DMS79 (cell line): ENCODE data around the gene DPP6.

Experiments used
- DNase-seq: peaks from one replicate; lab custom pipeline; 2025; lab: John Stamatoyannopoulos, UW

DPP6 gene

DNA sequence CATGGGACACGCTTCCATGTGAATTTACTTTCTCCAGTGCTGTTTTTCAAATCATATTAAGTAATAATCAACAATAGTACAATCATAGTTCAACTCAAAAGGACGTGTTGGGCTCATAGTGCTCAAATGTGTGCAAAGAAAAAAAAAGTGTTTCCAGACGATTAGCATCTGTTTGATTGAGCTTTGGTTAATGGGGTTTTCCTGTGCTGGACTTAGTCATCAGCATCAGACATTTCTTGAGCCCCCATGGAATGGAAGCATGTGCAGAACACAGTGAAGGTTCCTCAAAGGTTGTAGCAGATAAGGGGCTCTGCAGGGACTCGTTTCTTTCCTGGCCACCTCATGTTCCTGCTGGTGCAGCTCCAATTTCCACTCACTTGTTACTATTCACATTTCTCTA, 716.8 kb downstream of the DPP6 start:
- no peak for DNase-seq

DNA sequence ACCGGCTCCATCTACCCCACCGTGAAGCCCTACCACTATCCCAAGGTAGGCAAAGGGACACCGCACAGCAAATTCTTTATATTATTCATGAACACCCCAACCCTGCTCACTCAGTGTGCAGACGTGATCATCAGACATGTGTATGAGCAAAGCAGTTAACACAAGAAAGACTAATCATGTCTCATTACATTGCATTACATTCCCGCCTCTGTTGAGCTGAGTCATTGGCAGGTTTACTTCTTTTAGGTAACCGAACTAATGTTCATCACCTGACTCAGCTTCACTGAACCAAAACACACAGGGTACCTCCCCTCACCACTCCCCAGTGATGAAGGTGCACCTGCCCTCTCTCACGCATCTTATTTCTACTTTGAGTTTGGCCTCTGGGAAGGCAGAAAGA, 717.3 kb downstream of the DPP6 start:
- DNase-seq: no peak

DNA sequence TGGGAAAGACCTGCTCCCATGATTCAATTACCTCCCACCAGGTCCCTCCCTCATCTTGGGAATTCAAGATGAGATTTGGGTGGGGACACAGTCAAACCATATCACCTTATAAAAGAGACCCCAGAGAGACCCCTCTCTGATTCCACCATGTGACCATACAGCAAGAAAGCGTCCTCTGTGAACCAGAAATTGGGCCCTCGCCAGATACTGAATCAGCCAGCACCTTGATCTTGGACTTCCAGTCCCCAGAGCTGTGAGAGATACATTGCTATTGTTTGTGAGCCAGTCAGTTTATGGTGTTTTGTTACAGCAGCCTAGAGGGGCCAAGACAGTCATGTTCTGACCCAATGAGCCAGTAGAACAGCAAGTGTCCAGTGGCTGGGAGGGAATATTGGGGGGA, 718.2 kb downstream of the DPP6 start:
- no peak for DNase-seq

DNA sequence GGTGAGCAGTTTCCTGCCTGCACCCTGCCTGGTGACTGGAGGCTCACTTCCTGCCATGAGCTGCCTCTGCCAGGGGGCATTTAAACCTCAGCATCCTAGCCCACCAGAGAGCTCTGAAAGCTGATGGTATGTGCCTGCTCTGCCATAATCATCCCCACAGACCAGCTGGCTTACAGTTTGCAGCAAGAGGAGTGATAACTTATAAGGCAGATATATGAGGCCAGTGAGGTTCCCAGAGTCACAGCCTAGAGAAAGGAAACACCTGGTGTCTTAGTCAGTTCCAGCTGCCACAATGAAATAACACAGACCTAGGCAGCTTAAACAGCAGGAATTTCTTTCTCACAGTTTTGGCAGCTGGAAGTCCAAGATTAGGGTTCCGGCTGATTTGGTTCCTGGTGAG, 718.8 kb downstream of the DPP6 start:
- DNase-seq: no peak

DNA sequence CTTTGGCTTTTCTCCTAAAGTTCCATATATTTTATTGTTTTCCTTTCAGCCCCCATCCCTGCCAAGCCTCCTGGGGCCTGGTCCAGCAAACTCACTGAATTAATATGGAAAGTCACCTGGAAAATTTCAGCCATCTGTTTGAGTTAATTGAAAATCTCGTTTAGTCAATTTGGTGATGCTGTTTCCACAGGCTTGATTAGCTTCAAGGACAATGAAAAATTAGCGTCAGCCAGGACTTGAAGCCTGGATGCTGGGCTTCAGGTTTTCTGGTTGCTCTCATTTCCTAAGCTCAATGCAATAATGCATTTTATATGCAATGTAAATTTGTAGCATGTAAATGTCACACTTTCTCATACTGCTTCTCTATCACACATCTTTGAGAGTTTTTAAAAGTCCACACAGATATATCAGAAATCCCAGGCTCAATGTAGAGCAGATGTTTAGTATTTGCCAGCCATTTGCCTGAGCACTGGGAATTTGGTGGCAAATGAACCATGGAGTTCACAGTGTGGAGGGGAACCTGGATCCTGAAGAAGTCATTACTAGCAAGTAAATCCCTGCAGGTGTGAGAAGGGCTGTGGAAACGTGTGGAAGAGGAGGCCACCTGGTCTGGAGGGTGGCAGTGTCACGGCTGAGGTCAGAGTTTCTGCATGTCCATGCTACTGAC, 722.2 kb downstream of the DPP6 start:
- DNase-seq: no peak

DNA sequence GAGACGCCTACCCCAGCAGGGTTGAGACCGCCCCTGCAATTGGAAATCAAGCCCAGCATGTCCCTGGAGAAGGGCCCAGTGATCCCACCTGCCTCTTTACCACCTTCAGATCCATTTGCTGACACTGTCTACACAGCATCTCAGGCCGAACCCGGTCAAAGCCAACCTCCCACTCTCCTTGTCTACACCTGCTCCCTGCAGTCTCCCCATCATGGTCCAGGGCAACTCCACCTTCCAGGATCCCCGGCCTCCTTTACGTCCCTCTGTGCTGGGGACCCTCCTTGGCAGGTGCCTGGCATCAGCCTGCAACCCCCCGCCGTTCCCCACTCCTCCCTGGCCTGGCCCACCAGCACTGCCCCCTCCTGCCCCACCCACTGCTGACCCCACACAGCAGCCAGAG, 723.5 kb downstream of the DPP6 start:
- DNase-seq: no peak

DNA sequence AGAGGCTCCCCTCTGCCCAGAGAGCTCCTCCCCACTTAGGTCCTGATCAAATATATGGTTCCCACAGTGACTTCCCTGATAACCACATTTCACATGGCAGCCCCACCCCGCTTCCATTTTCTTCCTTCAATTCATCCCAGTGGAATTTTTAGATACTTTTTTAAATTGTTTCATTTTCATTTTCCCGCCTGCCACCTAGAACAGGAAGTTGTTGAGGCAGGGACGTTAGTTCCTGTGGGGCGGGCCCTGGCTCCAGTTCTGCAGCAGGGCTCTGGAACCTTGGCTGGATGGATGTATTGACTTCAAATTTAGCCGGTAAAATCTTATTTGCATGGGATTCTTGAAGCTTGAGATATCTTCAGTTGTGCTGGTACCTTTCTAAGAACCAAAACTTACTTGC, 724.2 kb downstream of the DPP6 start:
- no peak for DNase-seq

DNA sequence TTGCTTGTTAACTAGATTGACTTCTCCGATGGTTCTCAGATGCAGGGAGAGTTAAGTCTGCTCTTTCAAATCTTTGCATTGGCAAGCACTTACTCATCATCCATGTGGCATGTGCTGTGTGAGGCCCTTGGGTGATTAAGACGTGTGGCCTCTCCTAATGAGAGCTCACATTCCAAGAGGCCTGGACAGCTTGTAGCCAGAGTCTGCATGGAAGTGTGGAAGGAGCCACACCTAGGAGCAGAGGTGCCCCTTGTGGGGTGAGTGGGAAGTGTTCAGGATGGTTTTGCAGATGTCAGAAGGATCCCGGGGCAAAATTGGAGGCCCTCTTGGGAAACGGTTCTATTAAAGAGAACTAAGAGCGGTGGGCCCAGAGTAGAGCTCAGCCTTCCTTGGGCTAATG, 724.8 kb downstream of the DPP6 start:
- DNase-seq: no peak

DNA sequence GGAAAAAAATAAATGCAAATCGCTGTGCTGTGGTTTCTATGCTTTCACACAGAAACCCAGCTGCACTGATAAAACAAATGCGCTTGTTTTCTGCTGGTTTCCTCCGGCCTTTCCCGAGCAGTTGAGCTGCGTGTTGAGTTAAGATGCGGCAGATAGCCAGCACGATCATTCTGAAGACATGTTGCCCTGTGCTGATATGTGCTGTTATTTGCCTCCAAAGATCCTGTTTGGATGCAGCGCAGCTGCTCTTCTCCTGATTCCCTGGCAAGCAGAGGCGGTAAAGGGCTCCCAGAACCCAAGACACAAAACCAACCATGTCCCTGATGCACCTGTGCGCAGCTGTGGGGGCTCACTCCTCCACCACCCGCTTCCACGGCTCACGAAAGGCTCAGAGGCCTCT, 725.3 kb downstream of the DPP6 start:
- DNase-seq: no peak

DNA sequence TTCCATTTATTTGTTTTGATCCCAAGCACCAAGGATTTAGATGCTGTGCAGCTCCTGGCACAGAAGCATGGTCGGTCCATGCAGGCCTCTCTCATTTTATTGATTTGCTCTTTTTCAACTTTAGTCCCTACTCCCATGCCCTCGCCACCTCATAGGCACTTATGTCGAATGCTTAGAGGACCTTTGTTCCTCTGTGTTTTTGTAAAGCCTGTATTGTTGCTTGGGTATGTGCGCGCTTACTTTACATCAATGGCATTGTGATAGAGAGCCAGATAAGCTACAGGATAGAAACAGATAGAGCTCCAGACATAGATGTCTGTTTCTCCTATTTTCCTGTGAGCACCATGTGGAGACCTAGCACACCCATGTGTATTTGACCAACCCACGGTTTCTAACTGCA, 725.7 kb downstream of the DPP6 start:
- DNase-seq: no peak

DNA sequence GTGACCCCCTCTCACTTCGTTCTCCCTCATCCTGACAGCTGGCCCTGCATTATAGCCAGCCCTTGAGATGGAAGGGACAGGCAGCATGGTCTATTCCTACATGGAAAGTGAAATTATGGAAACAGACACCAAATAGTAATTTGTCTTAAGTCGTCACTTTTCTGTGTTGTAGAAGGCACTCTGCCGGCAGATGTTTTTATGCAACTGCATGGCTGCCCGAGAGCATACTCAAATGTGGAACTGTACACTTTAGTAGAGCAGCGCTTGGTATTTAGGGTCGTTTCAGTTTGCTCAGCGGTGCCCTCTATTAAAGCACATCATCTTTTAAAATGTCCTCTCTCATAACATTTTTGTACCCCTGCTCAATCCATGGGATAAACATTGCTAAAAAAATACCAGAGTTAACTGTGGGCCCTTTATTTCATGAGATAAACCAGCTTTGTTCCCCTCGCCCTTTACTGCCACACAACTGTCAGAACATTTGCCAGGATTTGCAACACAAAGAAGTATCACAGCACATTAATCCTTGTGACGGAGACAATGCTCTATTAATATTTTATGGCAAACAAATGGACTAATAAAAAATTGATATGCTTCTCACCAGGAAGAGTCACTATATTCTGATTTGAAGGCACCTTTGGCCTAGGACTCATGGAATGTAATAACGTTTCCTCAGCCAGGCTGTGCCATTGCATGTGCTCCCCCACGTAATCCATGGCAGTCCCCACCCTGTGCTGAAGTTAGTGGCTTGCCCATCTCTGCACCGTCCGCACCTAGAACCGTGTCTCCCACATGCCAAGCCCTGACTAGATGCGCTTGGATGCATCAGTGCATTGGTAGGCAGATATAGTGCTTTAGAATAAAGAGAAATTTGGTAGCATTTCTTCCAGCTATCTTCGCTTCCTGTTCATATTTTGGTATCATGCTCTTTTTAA, 729.4 kb downstream of the DPP6 start:
- no peak for DNase-seq

DNA sequence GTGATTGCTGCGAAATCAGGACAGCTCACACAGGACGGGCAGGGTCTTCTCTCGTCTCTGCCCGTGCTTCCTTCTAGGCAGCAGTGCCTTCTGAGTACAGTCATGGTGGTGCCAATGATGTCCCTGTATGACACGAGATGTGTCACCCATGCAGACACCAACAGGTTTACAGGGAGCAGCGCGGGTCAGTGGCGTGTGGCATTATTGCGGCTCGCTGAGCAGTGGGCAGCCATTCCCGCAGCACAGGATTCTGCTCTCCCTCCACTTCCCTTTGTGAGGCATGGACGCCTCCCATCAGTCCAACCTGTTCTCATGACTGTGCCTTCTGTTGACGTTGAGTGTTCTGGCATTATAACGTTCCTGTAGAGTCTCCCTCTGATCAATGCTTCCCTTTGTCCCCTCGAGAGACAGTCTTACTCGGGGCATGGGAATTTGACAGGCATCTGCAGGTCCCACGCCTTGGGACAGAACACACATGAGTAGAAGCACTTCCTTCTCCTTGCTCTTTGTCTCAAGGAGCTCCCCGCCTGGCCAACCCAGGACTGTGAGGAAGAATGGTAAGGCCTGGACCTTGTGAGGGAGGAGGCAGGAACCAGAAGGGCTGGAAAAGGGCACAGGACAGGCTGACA, 731.2 kb downstream of the DPP6 start:
- no peak for DNase-seq

DNA sequence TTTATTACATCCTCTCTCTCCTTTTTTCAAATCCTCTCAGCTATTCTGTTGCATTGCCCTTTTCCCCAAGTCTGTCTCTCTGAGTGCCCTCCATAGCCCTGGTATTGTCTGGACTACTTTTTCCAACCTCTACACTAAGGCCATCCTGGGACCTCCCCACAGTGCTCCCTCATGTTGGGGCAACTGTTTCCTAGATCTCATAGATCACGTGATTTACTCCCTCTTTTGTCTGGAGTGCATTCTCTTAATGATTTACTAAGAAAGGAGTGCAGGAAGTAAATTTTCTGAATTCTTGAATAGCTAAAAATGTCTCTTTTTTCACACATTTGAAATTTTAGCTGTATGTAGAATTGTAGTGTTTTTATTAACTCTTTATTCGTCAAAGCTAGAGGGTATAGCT, 733.7 kb downstream of the DPP6 start:
- no peak for DNase-seq

DNA sequence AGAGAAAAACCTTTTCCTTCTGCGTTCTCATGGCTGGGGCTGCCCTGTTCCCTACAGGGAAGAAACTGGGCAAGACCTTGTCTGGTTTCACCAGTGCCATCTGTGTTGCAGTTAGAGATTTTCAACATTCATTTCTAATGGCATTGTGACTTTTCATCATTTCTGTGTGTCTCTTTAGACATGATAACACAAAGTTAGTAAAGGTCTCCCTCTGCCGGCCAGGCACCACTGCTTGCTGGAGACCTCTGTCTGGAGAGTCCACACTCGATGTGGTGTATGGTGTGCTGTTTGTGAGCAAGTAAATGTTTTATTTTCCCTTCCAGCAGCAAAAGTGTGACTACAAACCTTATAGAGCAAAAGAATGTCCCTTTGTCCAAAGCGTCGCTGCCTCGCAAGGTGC, 737.2 kb downstream of the DPP6 start:
- DNase-seq: no peak

DNA sequence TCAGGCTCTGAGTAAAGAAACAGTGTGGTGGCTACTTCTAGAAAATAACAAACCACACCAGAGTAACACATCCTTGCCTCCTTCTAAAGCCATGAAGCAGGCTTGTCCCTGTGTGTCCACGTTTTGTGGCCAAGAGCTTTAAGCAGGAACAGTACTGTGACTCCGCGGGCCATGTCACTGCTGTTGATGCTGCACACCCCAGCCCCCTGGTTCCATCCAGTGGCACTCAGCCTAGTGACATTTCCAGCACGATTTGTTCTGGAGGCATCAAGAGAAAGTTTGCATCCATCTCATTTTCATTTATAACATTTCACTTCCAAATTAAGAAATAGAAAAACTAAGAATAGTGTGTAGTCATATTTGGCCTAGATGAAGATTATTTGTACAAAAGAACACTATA, 739.4 kb downstream of the DPP6 start:
- no peak for DNase-seq

DNA sequence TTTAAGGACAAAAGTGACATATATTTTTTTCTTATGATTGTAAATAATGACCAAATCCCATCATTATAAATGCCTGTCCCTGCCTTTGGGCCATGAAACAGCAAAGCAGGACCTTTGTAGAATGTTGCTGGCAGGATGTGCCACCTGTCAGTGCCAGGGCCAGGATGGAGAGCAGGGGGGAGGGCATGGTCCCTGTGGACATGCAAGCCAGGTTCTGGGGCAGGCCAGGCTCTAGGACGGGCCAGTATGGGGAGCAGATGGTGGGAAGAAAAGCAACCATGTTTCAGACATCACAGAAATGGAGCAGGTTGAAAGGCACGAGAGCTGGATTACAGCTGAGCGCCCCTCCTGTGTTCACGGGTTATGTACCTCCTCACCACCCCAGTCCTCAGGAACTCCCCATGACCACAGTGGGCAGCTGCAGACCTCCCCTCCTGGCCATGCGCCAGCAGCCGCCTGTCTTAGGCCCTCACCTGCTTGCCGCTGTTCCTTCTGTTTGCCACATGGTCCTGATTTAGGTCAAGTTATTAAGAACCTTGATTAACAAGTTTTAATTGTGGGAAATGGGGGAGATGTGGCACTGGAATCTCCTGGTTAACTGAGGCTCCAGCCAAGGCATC, 740.3 kb downstream of the DPP6 start:
- DNase-seq: no peak

DNA sequence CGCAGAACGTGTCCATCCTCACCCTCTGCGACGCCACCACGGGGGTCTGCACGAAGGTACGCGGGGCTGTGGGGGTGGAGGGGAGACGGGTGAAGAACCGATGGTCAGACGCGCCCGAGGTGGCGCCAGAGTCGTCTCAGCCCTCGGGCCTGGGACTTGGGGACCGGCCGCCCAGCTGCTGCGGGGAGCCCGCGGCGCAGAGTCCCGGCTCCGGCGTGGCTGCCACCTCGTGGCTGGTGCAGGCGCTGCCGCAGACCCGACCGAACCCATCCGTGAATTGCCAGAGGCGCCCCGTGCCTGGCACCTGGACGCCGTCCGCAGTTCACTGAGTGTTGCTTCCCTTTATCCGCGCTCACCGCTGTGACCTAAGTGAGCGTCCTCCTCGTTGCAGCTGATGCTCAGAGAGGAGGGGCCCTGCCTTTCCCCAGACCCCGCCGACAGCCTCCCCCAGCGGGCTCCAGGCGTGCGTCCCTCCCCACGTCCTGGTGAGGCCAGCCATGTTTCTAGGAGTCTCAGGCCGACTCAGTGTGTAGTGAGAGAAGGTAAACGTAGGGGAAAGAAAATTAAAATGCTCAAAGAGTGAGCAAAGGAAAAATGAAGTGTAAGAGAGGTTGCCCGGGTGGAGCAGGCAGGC, 742.1 kb downstream of the DPP6 start:
- DNase-seq: no peak

DNA sequence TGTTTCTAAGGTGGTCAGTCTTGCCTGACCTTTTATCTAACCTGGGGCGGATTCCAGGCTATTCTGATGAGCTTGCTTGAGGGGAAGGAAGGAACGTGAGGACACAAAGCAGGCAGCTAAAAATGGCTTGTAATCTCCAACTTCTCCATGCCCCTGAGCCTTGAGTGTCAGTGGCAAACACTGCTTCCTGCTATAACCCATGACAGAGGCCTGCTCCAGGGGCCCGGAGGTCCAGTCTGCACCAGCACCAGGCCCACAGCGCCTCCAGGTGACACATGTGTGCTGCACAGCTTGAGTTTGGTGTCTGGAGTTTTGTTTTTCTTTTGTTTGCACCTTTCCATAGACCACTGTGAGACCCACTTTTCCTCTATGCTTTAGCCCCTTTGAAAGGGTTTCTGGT, 742.8 kb downstream of the DPP6 start:
- no peak for DNase-seq

DNA sequence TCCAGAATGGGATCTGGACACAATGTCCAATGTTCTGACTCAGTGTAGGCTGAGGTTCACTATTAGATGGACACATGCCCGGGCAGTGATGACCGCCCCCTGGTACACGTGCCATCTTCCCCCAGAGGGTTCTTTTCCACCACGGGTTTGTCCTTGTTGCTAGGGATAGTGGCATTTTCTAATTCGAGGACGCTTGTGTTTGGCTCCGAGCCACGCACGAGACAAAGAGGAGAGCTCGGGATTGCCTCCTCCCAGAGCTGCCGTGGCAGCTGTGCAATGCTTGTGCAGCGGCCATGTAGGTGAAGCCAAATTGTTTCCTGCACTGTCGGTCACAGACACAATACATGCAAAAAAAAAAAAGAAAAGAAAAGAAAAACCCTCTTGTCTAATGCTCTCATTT, 743.2 kb downstream of the DPP6 start:
- DNase-seq: no peak

DNA sequence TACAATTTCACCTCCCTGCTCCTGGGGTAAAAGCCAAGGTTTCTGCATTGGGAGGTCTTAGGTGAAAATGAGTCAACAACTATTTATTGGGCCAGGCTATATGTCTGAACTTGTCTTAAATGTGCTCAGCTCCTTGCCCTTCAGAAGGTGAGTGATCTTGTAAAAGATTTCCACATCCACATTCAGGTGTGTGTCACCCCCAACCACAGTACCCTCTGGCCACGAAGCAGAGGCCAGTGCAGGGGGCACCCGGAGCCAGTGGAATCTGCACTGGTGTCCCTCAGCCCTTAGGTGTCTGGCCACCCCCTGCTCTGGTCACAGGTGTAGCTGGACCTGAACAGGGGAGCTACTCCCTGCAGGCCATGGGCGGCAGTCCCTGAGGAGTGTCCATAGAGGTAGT, 752.3 kb downstream of the DPP6 start:
- no peak for DNase-seq

DNA sequence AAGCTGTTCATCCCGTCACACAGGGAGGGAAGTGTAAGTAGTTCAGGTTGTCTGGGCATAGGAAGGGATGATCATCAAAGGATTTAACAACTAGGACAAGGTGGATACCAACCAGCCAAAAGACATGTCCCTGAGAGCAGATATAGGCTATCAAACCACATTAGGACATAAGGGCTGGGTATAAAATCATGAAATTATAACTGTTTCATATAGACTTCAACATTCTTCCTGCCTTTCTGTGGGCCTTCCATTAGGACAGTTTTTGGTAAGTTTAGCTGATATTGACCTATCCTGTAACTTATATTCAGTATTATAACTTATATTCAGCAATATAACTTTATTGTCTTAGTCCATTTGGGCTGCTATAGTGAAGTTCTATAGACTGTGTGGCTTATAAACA, 759.8 kb downstream of the DPP6 start:
- DNase-seq: no peak

DNA sequence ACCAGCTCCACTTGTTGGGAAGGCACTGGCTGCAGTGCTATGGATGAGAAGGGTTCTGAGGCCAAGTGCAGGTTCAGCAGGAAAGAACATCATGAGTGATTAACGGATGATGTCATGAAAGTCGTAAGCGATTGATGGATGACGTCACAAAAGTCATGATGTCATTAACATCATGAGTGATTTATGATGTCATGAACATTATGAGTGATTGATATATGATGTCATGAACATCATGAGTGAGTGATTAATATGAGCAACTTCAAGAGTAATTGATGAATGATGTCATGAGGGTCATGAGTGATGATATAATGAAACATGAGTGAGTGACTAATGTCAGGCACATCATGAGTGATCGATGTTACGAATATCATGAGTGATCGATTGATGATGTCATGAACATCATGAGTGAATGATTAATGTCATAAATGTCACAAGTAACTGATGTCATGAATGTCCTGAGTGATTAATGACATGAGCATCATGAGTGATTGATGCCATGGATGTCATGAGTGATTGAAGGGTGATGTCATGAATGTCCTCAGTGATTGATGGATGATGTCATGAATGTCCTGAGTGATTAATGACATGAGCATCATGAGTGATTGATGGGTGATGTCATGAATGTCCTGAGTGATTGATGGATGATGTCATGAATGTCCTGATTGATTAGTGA, 765.2 kb downstream of the DPP6 start:
- DNase-seq: no peak
